Kidney (tissue), 14 donors: ENCODE results near the gene ARL15. TPM values are rescaled to one million over a fixed set of nuclear protein-coding genes. Genes with fewer than 3 reads are reported as not detected.

Source experiments
- DNase-seq, 5 donors: peaks; one replicate each; pipeline ENCODE4 v3.0.0-alpha.2; 2013 to 2020
- FAIRE-seq: peaks from 2 replicates; lab custom pipeline; 2012; peaks lifted over from hg19 to GRCh38; lab: Jason Lieb, UNC
- H3K27ac ChIP-seq, 2 donors: one replicate each; pipeline ENCODE4 v1.7.0; 2013; ENCODE audit warnings: low read depth in 2 of 2, low read length in 2 of 2, inconsistent platforms in 1 of 2
- H3K27me3 ChIP-seq: one replicate; pipeline ENCODE4 v1.7.1; 2013; ENCODE audit warnings: low read length, inconsistent platforms; ENCODE audit not compliant: control insufficient read depth, insufficient read depth
- H3K36me3 ChIP-seq, 3 donors: one replicate each; pipeline versions ENCODE4 v1.7.0 to v1.7.1; 2013; ENCODE audit warnings: low read length in 3 of 3, control low read depth in 1 of 3, inconsistent platforms in 1 of 3; ENCODE audit not compliant: insufficient read depth in 3 of 3, control insufficient read depth in 2 of 3
- H3K4me1 ChIP-seq, 3 donors: one replicate each; pipeline versions ENCODE4 v1.7.0 to v1.7.1; 2013; ENCODE audit warnings: low read length in 3 of 3, inconsistent platforms in 1 of 3, low read depth in 1 of 3; ENCODE audit not compliant: control insufficient read depth in 2 of 3, insufficient read depth in 2 of 3
- H3K4me3 ChIP-seq, 3 donors: one replicate each; pipeline versions ENCODE4 v1.7.0 to v1.8.1; 2013; ENCODE audit warnings: low read length in 3 of 3, control low read depth in 1 of 3, inconsistent platforms in 1 of 3
- H3K9ac ChIP-seq, 3 donors: one replicate each; pipeline versions ENCODE4 v1.7.0 to v1.7.1; 2013; ENCODE audit warnings: low read length in 3 of 3, control low read depth in 1 of 3, inconsistent platforms in 1 of 3
- H3K9me3 ChIP-seq, 3 donors: one replicate each; pipeline versions ENCODE4 v1.7.0 to v1.7.1; 2013; ENCODE audit warnings: low read length in 3 of 3, control low read depth in 1 of 3, inconsistent platforms in 1 of 3; ENCODE audit not compliant: control insufficient read depth in 2 of 3, insufficient read depth in 1 of 3
- CTCF ChIP-seq: IDR thresholded peaks from 3 replicates; pipeline ENCODE4 v1.5.1; 2012; ENCODE audit warnings: mild to moderate bottlenecking, moderate library complexity, borderline replicate concordance; ENCODE audit not compliant: insufficient read depth; ENCODE audit errors: extremely low read depth
- intact Hi-C: fragments of 100-400 bp; cut with DNase I; formaldehyde crosslinking; loops from one replicate; pipeline ENCODE4 v1.11.1; 2022
- polyA plus RNA-seq: library from polyadenylated mRNA; stranded (reverse); fragments of 350-450 nt; fragmentation: Illumina TruSeq; extraction: RNeasy Lipid Tissue Mini Kit (QIAGEN cat#74804); gene quantifications from one replicate; pipeline ENCODE4 v1.2.3, GENCODE V29; 2014; ENCODE audit warnings: low read depth, low replicate concordance; ENCODE audit not compliant: insufficient read depth
- total RNA-seq: library from RNA; stranded (reverse); fragmentation: NEBNext Ultra II Directional; extraction: Animal tissue kit (Norgen Biotek cat#: 25700); gene quantifications from one replicate; pipeline ENCODE4 v1.2.1, GENCODE V29; 2021
- donor health status: control.
- donor health status: control.
- donor health status: control.
- donor health status: control.
- donor health status: control.
- donor health status: DM: yes; HTN: yes; CAD: no.
- donor health status: Normal renal cell carcinoma (clear cell type).

The ARL15 gene
- total and polyA plus RNA-seq, 2 donors from 2014 or later: 21.1 to 36.6 TPM

- Histone ChIP-seq H3K27ac (no peak overlapping the region), H3K9ac (no peak overlapping the region), H3K4me3 (no peak overlapping the region), H3K36me3 (no peaks in the 10 kb centered on the region), H3K9me3 (no peaks in the 10 kb centered on the region), H3K27me3 (no peaks in the 10 kb centered on the region), H3K4me1 (no peaks in the 10 kb centered on the region)
- intact Hi-C loops: no loop called here
- no peak for DNase-seq
- TF ChIP-seq CTCF: no peak
- no peak for FAIRE-seq
Measured at GRCh38 chr5:54094706-54095105, 215.7 kb downstream of the ARL15 start.

- TF ChIP-seq CTCF: no peak
- intact Hi-C loops: no loop called here
- FAIRE-seq: no peak
Measured at GRCh38 chr5:54093861-54094260, 216.5 kb downstream of the ARL15 start.

GRCh38 chr5:54093081-54093492, 217.3 kb downstream of the ARL15 start:
- FAIRE-seq (no peak), DNase-seq (no peak)
- intact Hi-C loops: no loop called here
- Histone ChIP-seq H3K4me3 (no peak overlapping the region), H3K27ac (no peak overlapping the region), H3K4me1 (no peaks in the 10 kb centered on the region), H3K27me3 (no peaks in the 10 kb centered on the region), H3K9ac (no peak overlapping the region), H3K9me3 (no peaks in the 10 kb centered on the region), H3K36me3 (no peaks in the 10 kb centered on the region)
- TF ChIP-seq CTCF: no peak

More at GRCh38 chr5:54093861-54094260, 216.5 kb downstream of the ARL15 start:
- no peak overlapping the region for H3K9ac ChIP-seq
- no peaks in the 10 kb centered on the region for H3K4me1 ChIP-seq
- H3K4me3 ChIP-seq: no peak overlapping the region
- no peaks in the 10 kb centered on the region for H3K9me3 ChIP-seq
- no peak for DNase-seq
- H3K36me3 ChIP-seq: no peaks in the 10 kb centered on the region
- no peaks in the 10 kb centered on the region for H3K27me3 ChIP-seq
- H3K27ac ChIP-seq: no peak overlapping the region
